ENCODE results near the gene MGAT5B. TPM values are rescaled to one million over a fixed set of nuclear protein-coding genes. Genes with fewer than 3 reads are reported as not detected.

MGAT5B gene
- total RNA-seq, 1 experiment from 2014 or later: 14.3 TPM

DNA sequence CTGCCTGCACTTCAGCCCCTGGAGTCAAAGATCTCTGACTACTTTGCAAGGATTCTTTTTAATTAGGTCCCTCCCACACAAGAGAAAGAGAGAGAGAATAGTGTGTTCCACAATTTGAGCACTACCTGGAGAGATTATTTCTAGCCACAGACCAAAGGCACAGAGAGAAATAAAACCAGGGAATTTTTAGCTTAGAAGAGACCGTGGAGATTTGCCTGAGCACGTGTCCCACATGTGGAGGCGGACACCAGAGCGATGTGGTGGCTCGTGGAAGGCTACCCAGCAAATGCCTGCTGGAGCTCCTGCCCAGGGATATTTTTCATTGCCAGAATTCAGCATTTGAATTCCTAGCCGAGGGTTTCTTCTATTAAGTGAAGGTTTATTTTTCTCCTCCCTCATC lies 50.6 kb downstream of the MGAT5B start:
- CTCF ChIA-PET: no interaction called here

DNA sequence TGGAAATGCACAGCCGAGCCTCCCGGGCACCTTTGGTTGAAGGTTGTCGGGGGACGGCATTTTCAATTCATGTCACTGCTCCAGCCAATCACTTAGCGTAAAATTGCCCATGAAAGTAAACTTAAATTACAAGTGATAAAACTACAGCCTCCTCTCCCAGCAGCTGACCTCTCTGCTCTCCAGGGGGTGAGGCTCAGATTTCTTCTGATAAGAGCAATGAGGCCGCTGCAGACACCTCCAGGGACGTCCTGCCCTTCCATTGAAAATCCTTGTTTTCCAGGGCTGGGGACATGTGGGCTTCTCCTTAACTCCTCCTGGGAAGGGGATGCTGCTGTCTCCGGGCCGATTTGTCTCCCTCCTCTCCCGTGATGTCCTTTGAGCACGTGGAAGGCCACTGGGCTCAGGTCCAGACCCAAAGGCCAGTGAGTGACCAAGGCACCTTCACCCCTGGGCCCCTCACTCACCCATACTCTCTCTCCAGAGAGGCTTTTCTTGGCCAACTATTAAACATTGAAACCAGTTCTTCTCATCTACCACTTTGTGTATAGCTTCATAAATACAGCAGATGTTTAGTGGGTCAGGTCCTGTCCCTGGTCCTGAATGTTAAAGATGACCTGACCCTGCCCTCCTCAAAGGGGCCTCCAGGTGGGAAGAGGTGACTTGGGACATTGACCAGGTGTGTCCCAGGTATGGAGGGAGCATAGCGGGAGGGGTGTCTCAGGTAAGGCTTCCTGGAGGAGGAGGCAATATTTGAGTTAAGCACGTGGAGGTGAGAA lies 52.3 kb downstream of the MGAT5B start:
- BruUV-seq (replicated peaks): no TSS peak
- intact Hi-C loops (cut with micrococcal nuclease; ENCODE audit: unreplicated experiment): no loop called here
- Histone ChIP-seq H2AFZ (no peak overlapping the region), H3K27me3 (ENCODE audit: insufficient read depth, low read depth) (no peaks in the 10 kb centered on the region), H4K20me1 (ENCODE audit: insufficient read depth) (no peaks in the 10 kb centered on the region), H3K9me3 (ENCODE audit: insufficient read depth, low read depth) (no peaks in the 10 kb centered on the region), H3K4me3 (no peak overlapping the region), H3K4me2 (no peak overlapping the region), H3K4me1 (replicated peaks; ENCODE audit: insufficient read depth) (no peaks in the 10 kb centered on the region), H3K79me2 (ENCODE audit: low read depth) (no peaks in the 10 kb centered on the region), H3K27ac (no peak overlapping the region), H3F3A (ENCODE audit: insufficient read depth, low read depth) (peaks cover 3% of the 10 kb centered on the region; the same call in 1 of the 2 replicates), H3K36me3 (ENCODE audit: low read depth) (no peaks in the 10 kb centered on the region), H3K9me2 (ENCODE audit: insufficient read depth) (no peaks in the 10 kb centered on the region)
- POLR2A ChIA-PET (ENCODE audit: unreplicated experiment): no interaction called here
- TF ChIP-seq CTCF (conservative IDR thresholded peaks at IDR 0.05): no peak
- no peak for TF ChIP-seq EZH2 (IDR thresholded peaks at IDR 0.05; ENCODE audit: low read depth)
- DNase-seq: no peak
- CTCF ChIA-PET: no interaction called here

More for the DNA sequence above, 50.6 kb downstream of the MGAT5B start:
- no peaks in the 10 kb centered on the region for H3K9me2 ChIP-seq (ENCODE audit: insufficient read depth)
- no peak overlapping the region for H3K4me3 ChIP-seq
- no peaks in the 10 kb centered on the region for H3K36me3 ChIP-seq (ENCODE audit: low read depth)
- no peaks in the 10 kb centered on the region for H3F3A ChIP-seq (ENCODE audit: insufficient read depth, low read depth)
- POLR2A ChIA-PET (ENCODE audit: unreplicated experiment): no interaction called here
- H4K20me1 ChIP-seq (ENCODE audit: insufficient read depth): no peaks in the 10 kb centered on the region
- H3K4me1 ChIP-seq (replicated peaks; ENCODE audit: insufficient read depth): no peaks in the 10 kb centered on the region
- H2AFZ ChIP-seq: no peak overlapping the region
- TF ChIP-seq CTCF (conservative IDR thresholded peaks at IDR 0.05): no peak
- no peak for TF ChIP-seq EZH2 (IDR thresholded peaks at IDR 0.05; ENCODE audit: low read depth)
- DNase-seq: no peak
- no peak overlapping the region for H3K27ac ChIP-seq
- no peaks in the 10 kb centered on the region for H3K27me3 ChIP-seq (ENCODE audit: insufficient read depth, low read depth)
- intact Hi-C loops (cut with micrococcal nuclease; ENCODE audit: unreplicated experiment): no loop called here
- no peaks in the 10 kb centered on the region for H3K9me3 ChIP-seq (ENCODE audit: insufficient read depth, low read depth)
- no peaks in the 10 kb centered on the region for H3K79me2 ChIP-seq (ENCODE audit: low read depth)
- BruUV-seq (replicated peaks): no TSS peak
- no peak overlapping the region for H3K4me2 ChIP-seq

DNA sequence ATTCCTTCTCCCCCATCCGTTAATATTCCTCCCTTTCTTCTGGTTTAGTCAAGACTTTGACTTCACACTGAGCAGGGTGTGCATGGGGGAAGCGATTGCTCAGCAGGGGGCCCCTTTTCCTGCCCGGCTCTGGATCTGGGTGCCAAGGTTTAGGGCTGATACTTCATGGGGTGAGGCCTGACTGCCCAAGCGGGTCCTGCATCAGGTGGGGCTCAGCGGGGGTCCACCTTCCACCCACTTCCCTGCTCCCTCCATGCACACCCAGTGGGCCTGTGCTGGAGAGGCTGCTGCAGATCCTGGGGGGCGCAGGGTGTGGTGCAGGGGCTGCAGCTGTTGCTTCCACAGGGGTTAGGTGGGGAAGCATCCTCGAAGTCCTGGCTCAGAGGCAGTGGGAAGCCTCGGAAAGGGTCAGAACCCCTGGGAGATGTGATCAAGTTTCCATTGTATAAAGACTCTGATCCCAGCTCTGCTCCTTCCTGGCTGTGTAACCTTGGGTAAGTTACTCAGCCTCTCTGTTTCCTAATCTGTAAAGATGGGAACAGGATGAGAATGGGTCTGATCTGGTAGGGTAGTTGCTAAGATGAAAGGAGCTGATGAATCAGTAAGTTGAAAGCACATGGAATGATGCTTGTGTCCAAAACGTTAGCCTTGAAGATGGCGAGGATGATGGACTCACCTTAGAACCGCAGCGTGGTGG lies 53.3 kb downstream of the MGAT5B start:
- Histone ChIP-seq H3K4me1 (replicated peaks; ENCODE audit: insufficient read depth) (no peaks in the 10 kb centered on the region), H3K27ac (no peak overlapping the region), H3K4me2 (no peak overlapping the region), H3K9me3 (ENCODE audit: insufficient read depth, low read depth) (no peaks in the 10 kb centered on the region), H3K36me3 (ENCODE audit: low read depth) (no peaks in the 10 kb centered on the region), H2AFZ (no peak overlapping the region), H3K27me3 (ENCODE audit: insufficient read depth, low read depth) (no peaks in the 10 kb centered on the region), H3K9me2 (ENCODE audit: insufficient read depth) (no peaks in the 10 kb centered on the region), H3K4me3 (no peak overlapping the region), H4K20me1 (ENCODE audit: insufficient read depth) (no peaks in the 10 kb centered on the region), H3K79me2 (ENCODE audit: low read depth) (no peaks in the 10 kb centered on the region), H3F3A (ENCODE audit: insufficient read depth, low read depth) (peaks cover 3% of the 10 kb centered on the region; the same call in 1 of the 2 replicates)
- BruUV-seq (replicated peaks): no TSS peak
- TF ChIP-seq EZH2 (IDR thresholded peaks at IDR 0.05; ENCODE audit: low read depth): no peak
- TF ChIP-seq CTCF (conservative IDR thresholded peaks at IDR 0.05): no peak
- intact Hi-C loops (cut with micrococcal nuclease; ENCODE audit: unreplicated experiment): no loop called here
- ChIA-PET CTCF (no interaction called here), POLR2A (ENCODE audit: unreplicated experiment) (no interaction called here)
- no peak for DNase-seq

Data from PC-9 (cell line).